WTC11 (cell line): ENCODE results near the gene CFAP126. TPM values are rescaled to one million over a fixed set of nuclear protein-coding genes. Genes with fewer than 3 reads are reported as not detected.

Experiments used
- ATAC-seq: fragments of 200-7000 bp; cut with Tn5 transposase; 2 replicates; pipeline ENCODE4 v1.10.0; 2021; ENCODE audit warnings: mild to moderate bottlenecking, moderate library complexity
- CTCF ChIA-PET: fragments of 300-600 bp; sonication (Branson Sonifier 250); formaldehyde crosslinking; loops from one replicate; lab custom pipeline; 2021; ENCODE audit warnings: antibody characterized with exemption; lab: Charles Lee
- POLR2A ChIA-PET: fragments of 350-600 bp; sonication (Branson Sonifier 250); formaldehyde crosslinking; loops from one replicate; lab custom pipeline; 2021; ENCODE audit warnings: antibody characterized with exemption; lab: Charles Lee
- DNase-seq: peaks from one replicate; pipeline ENCODE4 v3.0.0; 2021; ENCODE audit warnings: low spot score
- H3K27ac Mint-ChIP-seq: 2 replicates; pipeline ENCODE4 v1.8.0; 2021; ENCODE audit warnings: mixed read lengths
- H3K27me3 Mint-ChIP-seq: 2 replicates; pipeline ENCODE4 v1.8.0; 2021; ENCODE audit warnings: low read depth, mild to moderate bottlenecking, moderate library complexity, mixed read lengths
- H3K36me3 Mint-ChIP-seq: 2 replicates; pipeline ENCODE4 v1.8.0; 2021; ENCODE audit warnings: mixed read lengths
- H3K4me1 Mint-ChIP-seq: 2 replicates; pipeline ENCODE4 v1.8.0; 2022; ENCODE audit warnings: mixed read lengths
- H3K4me3 Mint-ChIP-seq: 2 replicates; pipeline ENCODE4 v1.8.0; 2021; ENCODE audit warnings: mild to moderate bottlenecking, moderate library complexity, mixed read lengths
- H3K9me3 Mint-ChIP-seq: 2 replicates; pipeline ENCODE4 v1.8.0; 2021; ENCODE audit warnings: mixed read lengths
- ATF2 ChIP-seq: sonication (generic); formaldehyde crosslinking; IDR thresholded peaks from 2 replicates; pipeline ENCODE4 v1.8.1; 2022; ENCODE audit warnings: low read depth, missing genetic modification reagents, borderline replicate concordance
- ATF6 ChIP-seq: sonication (generic); formaldehyde crosslinking; IDR thresholded peaks from 2 replicates; pipeline ENCODE4 v1.8.1; 2023; ENCODE audit warnings: mild to moderate bottlenecking, missing genetic modification reagents
- CREB1 ChIP-seq: sonication (generic); formaldehyde crosslinking; IDR thresholded peaks from 2 replicates; pipeline ENCODE4 v1.8.0; 2023; ENCODE audit warnings: mild to moderate bottlenecking, missing genetic modification reagents
- CREM ChIP-seq: sonication (generic); formaldehyde crosslinking; IDR thresholded peaks from 2 replicates; pipeline ENCODE4 v1.8.1; 2022; ENCODE audit warnings: mild to moderate bottlenecking, missing genetic modification reagents, moderate library complexity
- E2F4 ChIP-seq: sonication (generic); formaldehyde crosslinking; IDR thresholded peaks from 2 replicates; pipeline ENCODE4 v1.8.1; 2022; ENCODE audit warnings: low read depth, mild to moderate bottlenecking, moderate library complexity, missing genetic modification reagents, borderline replicate concordance
- FOXJ3 ChIP-seq: sonication (generic); formaldehyde crosslinking; IDR thresholded peaks from 2 replicates; pipeline ENCODE4 v1.9.0; 2021; ENCODE audit warnings: missing genetic modification reagents, mild to moderate bottlenecking, borderline replicate concordance
- FOXP4 ChIP-seq: sonication (generic); formaldehyde crosslinking; IDR thresholded peaks from 2 replicates; pipeline ENCODE4 v1.8.0; 2022; ENCODE audit warnings: mild to moderate bottlenecking, missing genetic modification reagents
- JAZF1 ChIP-seq: fragments of 250-450 bp; sonication (Bioruptor Pico); IDR thresholded peaks from 2 replicates; pipeline ENCODE4 v1.9.0; 2021; ENCODE audit warnings: moderate library complexity, mild to moderate bottlenecking, inconsistent platforms
- KAT7 ChIP-seq: sonication (generic); formaldehyde crosslinking; IDR thresholded peaks from 2 replicates; pipeline ENCODE4 v1.8.1; 2023; ENCODE audit warnings: missing genetic modification reagents, mild to moderate bottlenecking, borderline replicate concordance
- NR1H2 ChIP-seq: sonication (generic); formaldehyde crosslinking; IDR thresholded peaks from 2 replicates; pipeline ENCODE4 v1.9.0; 2021; ENCODE audit warnings: mild to moderate bottlenecking, moderate library complexity, missing genetic modification reagents
- NR2C2 ChIP-seq: sonication (generic); formaldehyde crosslinking; IDR thresholded peaks from 2 replicates; pipeline ENCODE4 v1.8.0; 2022; ENCODE audit warnings: mild to moderate bottlenecking, missing genetic modification reagents
- NR3C1 ChIP-seq: sonication (generic); formaldehyde crosslinking; conservative IDR thresholded peaks from 2 replicates; pipeline ENCODE4 v1.8.1; 2023; ENCODE audit warnings: low read depth, mild to moderate bottlenecking, missing genetic modification reagents
- SMAD4 ChIP-seq: sonication (generic); formaldehyde crosslinking; IDR thresholded peaks from 2 replicates; pipeline ENCODE4 v1.8.0; 2022; ENCODE audit warnings: mild to moderate bottlenecking, missing genetic modification reagents
- TP53 ChIP-seq: sonication (generic); formaldehyde crosslinking; IDR thresholded peaks from 2 replicates; pipeline ENCODE4 v1.8.1; 2023; ENCODE audit warnings: mild to moderate bottlenecking, missing genetic modification reagents
- ZMAT4 ChIP-seq: fragments of 250-450 bp; sonication (Bioruptor Pico); IDR thresholded peaks from 2 replicates; pipeline ENCODE4 v1.9.0; 2021; ENCODE audit warnings: mild to moderate bottlenecking
- ZNF263 ChIP-seq: sonication (generic); formaldehyde crosslinking; IDR thresholded peaks from 2 replicates; pipeline ENCODE4 v1.8.1; 2022; ENCODE audit warnings: low read depth, mild to moderate bottlenecking, moderate library complexity, missing genetic modification reagents
- ZNF416 ChIP-seq: fragments of 250-450 bp; sonication (Bioruptor Pico); IDR thresholded peaks from 2 replicates; pipeline ENCODE4 v1.9.0; 2021; ENCODE audit warnings: mild to moderate bottlenecking, inconsistent platforms
- total RNA-seq: library from RNA; stranded (reverse); gene quantifications from 3 replicates; pipeline ENCODE4 v1.2.3, GENCODE V29; 2021

The CFAP126 gene
- total RNA-seq, 1 experiment from 2014 or later, result not detected

GRCh38 chr1:161404051-161404597 lies 36.4 kb upstream of the CFAP126 start:
- peaks cover 27% of the 10 kb centered on the region for H3K4me1 Mint-ChIP-seq
- no peak overlapping the region for H3K4me3 Mint-ChIP-seq
- ChIA-PET CTCF (no interaction called here), POLR2A (no interaction called here)
- H3K27ac Mint-ChIP-seq, result no peak overlapping the region
- no peak for ATAC-seq
- no peak for DNase-seq
- no peaks in the 10 kb centered on the region for H3K36me3 Mint-ChIP-seq
- TF ChIP-seq FOXJ3 (CRISPR knock-in tag) (no peak), CREB1 (CRISPR knock-in tag) (no peak), JAZF1 (CRISPR knock-in tag) (no peak), ATF6 (no peak), NR3C1 (CRISPR knock-in tag) (no peak), ZNF416 (CRISPR knock-in tag) (no peak), TP53 (no peak), SMAD4 (CRISPR knock-in tag) (no peak), ZMAT4 (CRISPR knock-in tag) (no peak), ZNF263 (no peak), NR1H2 (CRISPR knock-in tag) (no peak), KAT7 (no peak), NR2C2 (no peak), FOXP4 (CRISPR knock-in tag) (no peak), E2F4 (CRISPR knock-in tag) (no peak), ATF2 (CRISPR knock-in tag) (no peak)
- H3K9me3 Mint-ChIP-seq, result no peaks in the 10 kb centered on the region
- H3K27me3 Mint-ChIP-seq, result peaks cover 11% of the 10 kb centered on the region; the same call in 1 of the 2 replicates

GRCh38 chr1:161402446-161402845 lies 34.8 kb upstream of the CFAP126 start:
- no peaks in the 10 kb centered on the region for H3K9me3 Mint-ChIP-seq
- no peak for DNase-seq
- no peak for ATAC-seq
- ChIA-PET POLR2A (interaction anchor here (0.6 kb wide), 1 partner anchor 114 kb away, joined by 5 read pairs; no protein-coding TSS in a partner anchor), CTCF (interaction anchor here (0.6 to 1.0 kb wide), 3 partner anchors 18 to 412 kb away, joined by 3 to 4 read pairs (median 3); no protein-coding TSS in a partner anchor)
- peaks cover 11% of the 10 kb centered on the region; the same call in 1 of the 2 replicates for H3K27me3 Mint-ChIP-seq
- peaks cover 15% of the 10 kb centered on the region for H3K4me1 Mint-ChIP-seq
- no peak overlapping the region for H3K4me3 Mint-ChIP-seq
- TF ChIP-seq CREB1 (CRISPR knock-in tag) (no peak), ZMAT4 (CRISPR knock-in tag) (no peak), CREM (CRISPR knock-in tag) (no peak)
- H3K27ac Mint-ChIP-seq, result no peak overlapping the region
- no peaks in the 10 kb centered on the region for H3K36me3 Mint-ChIP-seq
